ENCODE data around the gene IRF1. TPM values are rescaled to one million over a fixed set of nuclear protein-coding genes. Genes with fewer than 3 reads are reported as not detected.

The IRF1 gene
- total RNA-seq, 2 donors from 2014 or later, result 42.2 to 47.0 TPM

GRCh38 chr5:132458226-132458560, 32.4 kb downstream of the IRF1 start:
- TF ChIP-seq POLR2AphosphoS5 (IDR thresholded peaks at IDR 0.05) (no peak), CTCF (IDR thresholded peaks at IDR 0.05) (no peak), POLR2A (IDR thresholded peaks at IDR 0.05) (no peak)
- Histone ChIP-seq H3K27me3 (replicated peaks; ENCODE audit: insufficient read depth) (no peaks in the 10 kb centered on the region), H3K4me3 (no peak overlapping the region), H3K27ac (no peak overlapping the region), H3K36me3 (no peaks in the 10 kb centered on the region), H3K4me1 (replicated peaks) (no peaks in the 10 kb centered on the region), H3K9me3 (no peaks in the 10 kb centered on the region)
- 100% methylated on average over 3 of the region's 3 CpGs for WGBS
- intact Hi-C loops (cut with DNase I), result no loop called here
- DNase-seq (ENCODE audit: low spot score), result no peak

GRCh38 chr5:132457371-132458225, 33.0 kb downstream of the IRF1 start:
- intact Hi-C loops (cut with DNase I), result no loop called here
- no peak for TF ChIP-seq POLR2AphosphoS5 (IDR thresholded peaks at IDR 0.05)
- no peak for TF ChIP-seq POLR2A (IDR thresholded peaks at IDR 0.05)
- TF ChIP-seq CTCF (IDR thresholded peaks at IDR 0.05), result no peak
- Histone ChIP-seq H3K27ac (no peak overlapping the region), H3K36me3 (no peaks in the 10 kb centered on the region), H3K9me3 (no peaks in the 10 kb centered on the region), H3K4me1 (replicated peaks) (no peaks in the 10 kb centered on the region), H3K4me3 (no peak overlapping the region), H3K27me3 (replicated peaks; ENCODE audit: insufficient read depth) (no peaks in the 10 kb centered on the region)
- WGBS, result 67% methylated on average over 2 of the region's 2 CpGs
- DNase-seq (ENCODE audit: low spot score), result no peak

GRCh38 chr5:132456987-132457361, 33.6 kb downstream of the IRF1 start:
- WGBS, result 90% methylated on average over 6 of the region's 6 CpGs
- Histone ChIP-seq H3K4me3 (no peak overlapping the region), H3K27me3 (replicated peaks; ENCODE audit: insufficient read depth) (no peaks in the 10 kb centered on the region), H3K27ac (peak overlapping the region; percentile 11 to 17), H3K9me3 (no peaks in the 10 kb centered on the region), H3K4me1 (replicated peaks) (no peaks in the 10 kb centered on the region), H3K36me3 (no peaks in the 10 kb centered on the region)
- no peak for DNase-seq (ENCODE audit: low spot score)
- intact Hi-C loops (cut with DNase I), result no loop called here
- TF ChIP-seq POLR2AphosphoS5 (IDR thresholded peaks at IDR 0.05) (no peak), CTCF (IDR thresholded peaks at IDR 0.05) (no peak)

- no peaks in the 10 kb centered on the region for H3K36me3 ChIP-seq
- WGBS, result 64% methylated on average over 8 of the region's 8 CpGs
- no peaks in the 10 kb centered on the region for H3K4me1 ChIP-seq (replicated peaks)
- intact Hi-C loops (cut with DNase I), result no loop called here
- no peaks in the 10 kb centered on the region for H3K27me3 ChIP-seq (replicated peaks; ENCODE audit: insufficient read depth)
- no peak for TF ChIP-seq POLR2AphosphoS5 (IDR thresholded peaks at IDR 0.05)
- no peak for TF ChIP-seq POLR2A (IDR thresholded peaks at IDR 0.05)
- no peak for TF ChIP-seq CTCF (IDR thresholded peaks at IDR 0.05)
- H3K4me3 ChIP-seq, result no peak overlapping the region
- H3K9me3 ChIP-seq, result no peaks in the 10 kb centered on the region
- no peak for DNase-seq (ENCODE audit: low spot score)
- H3K27ac ChIP-seq, result peak overlapping the region; percentile 11 to 17
Observed at GRCh38 chr5:132456296-132456986, 34.1 kb downstream of the IRF1 start.

Measured in prostate gland (tissue), 2 donors.